ENCODE results near the gene CCM2.

The CCM2 gene

GRCh38 chr7:45000093-45001032 lies at the start of gene CCM2:
TSS of gene CCM2 (plus strand) at chr7:45000201. CDS start at chr7:45000334, 133 bp downstream.
- peak; percentile 57 for DNase-seq

- DNase-seq, result no peak
Observed at GRCh38 chr7:44953156-44953555, 46.8 kb upstream of the CCM2 start.

- DNase-seq, result no peak
Observed at GRCh38 chr7:44955733-44956132, 44.3 kb upstream of the CCM2 start.

- no peak for DNase-seq
Observed at GRCh38 chr7:44956157-44956766, 43.7 kb upstream of the CCM2 start.

GRCh38 chr7:44958645-44959344 lies 41.2 kb upstream of the CCM2 start:
- DNase-seq, result peak; percentile 59

GRCh38 chr7:44959433-44959951 lies 40.5 kb upstream of the CCM2 start:
- peak; percentile 43 for DNase-seq

- DNase-seq, result no peak
Observed at GRCh38 chr7:44960011-44960580, 39.9 kb upstream of the CCM2 start.

GRCh38 chr7:44961844-44962482 lies 38.0 kb upstream of the CCM2 start:
- no peak for DNase-seq

- no peak for DNase-seq
Observed at GRCh38 chr7:44962483-44963251, 37.3 kb upstream of the CCM2 start.

- no peak for DNase-seq
Observed at GRCh38 chr7:44963364-44964290, 36.4 kb upstream of the CCM2 start.

- DNase-seq, result no peak
Observed at GRCh38 chr7:44964384-44964830, 35.6 kb upstream of the CCM2 start.

GRCh38 chr7:44964831-44965440 lies 35.1 kb upstream of the CCM2 start:
- DNase-seq, result no peak

- DNase-seq, result no peak
Observed at GRCh38 chr7:44965441-44965903, 34.5 kb upstream of the CCM2 start.

GRCh38 chr7:44965937-44966730 lies 33.9 kb upstream of the CCM2 start:
- DNase-seq, result no peak

- DNase-seq, result peak; percentile 82
Observed at GRCh38 chr7:44966731-44967538, 33.1 kb upstream of the CCM2 start.

- DNase-seq, result no peak
Observed at GRCh38 chr7:44967571-44968446, 32.2 kb upstream of the CCM2 start.
